T-cell (primary cell): ENCODE data around the gene ESPNL. TPM values are rescaled to one million over a fixed set of nuclear protein-coding genes. Genes with fewer than 3 reads are reported as not detected.
"Not testable (repeated sequence)": the region's sequence is repeated elsewhere in the genome, so short reads cannot be mapped to it uniquely, and the experiment has no call there.

Experiments
- ATAC-seq, 4 experiments: fragments of 200-7000 bp in 3 of 4; fragments of 150-1000 bp in 1 of 4; cut with Tn5 transposase; replicated peaks in 1 of 4; 1 replicate in 3 of 4; 2 replicates in 1 of 4; pipeline ENCODE4 v1.10.0; 2021; ENCODE audit warnings: moderate library complexity in 3 of 4, mild to moderate bottlenecking in 2 of 4, moderate number of reproducible peaks in 1 of 4
- CTCF ChIA-PET, 2 donors: fragments of 300-600 bp; sonication (Branson Sonifier 250); formaldehyde crosslinking; loops; one replicate each; lab custom pipeline; 2022; ENCODE audit warnings: antibody characterized with exemption in 2 of 2; lab: Charles Lee
- POLR2A ChIA-PET, 2 donors: fragments of 300-600 bp; sonication (Branson Sonifier 250); formaldehyde crosslinking; loops; one replicate each; lab custom pipeline; 2022; ENCODE audit warnings: antibody characterized with exemption in 2 of 2; lab: Charles Lee
- DNase-seq, 35 experiments: peaks; one replicate each; pipeline versions ENCODE4 v3.0.0 to v3.0.0-alpha.2; 2013 to 2023
- H3K27ac ChIP-seq: one replicate; pipeline ENCODE4 v1.5.1; 2013; ENCODE audit warnings: low read length
- H3K27me3 ChIP-seq, 2 experiments: replicated peaks in 1 of 2; 1 replicate in 1 of 2; 2 replicates in 1 of 2; pipeline versions ENCODE4 v1.6.1 to v1.7.0; 2013; ENCODE audit warnings: low read length in 1 of 2, mixed read lengths in 1 of 2; ENCODE audit not compliant: control insufficient read depth in 2 of 2, insufficient read depth in 2 of 2; ENCODE audit errors: extremely low read depth in 1 of 2
- H3K36me3 ChIP-seq, 2 donors: 1 replicate in 1 of 2; 2 replicates in 1 of 2; pipeline versions ENCODE4 v1.6.1 to v1.7.0; 2013; ENCODE audit warnings: low read length in 1 of 2; ENCODE audit not compliant: control insufficient read depth in 2 of 2, insufficient read depth in 1 of 2; ENCODE audit errors: extremely low read depth in 1 of 2
- H3K4me1 ChIP-seq, 2 experiments: 1 replicate in 1 of 2; 2 replicates in 1 of 2; pipeline versions ENCODE4 v1.6.1 to v1.7.0; 2013; ENCODE audit warnings: low read length in 2 of 2, mixed read lengths in 1 of 2; ENCODE audit not compliant: insufficient read depth in 2 of 2, control insufficient read depth in 1 of 2; ENCODE audit errors: extremely low read depth in 1 of 2
- H3K4me3 ChIP-seq, 2 donors: 1 replicate in 1 of 2; 2 replicates in 1 of 2; pipeline versions ENCODE4 v1.5.1 to v1.7.0; 2013; ENCODE audit warnings: mild to moderate bottlenecking in 2 of 2, low read length in 1 of 2, moderate library complexity in 1 of 2; ENCODE audit not compliant: control insufficient read depth in 1 of 2; ENCODE audit errors: extremely low read depth in 1 of 2
- H3K9me3 ChIP-seq: 2 replicates; pipeline ENCODE4 v1.7.0; 2013
- H3K27ac Mint-ChIP-seq, 2 donors: one replicate each; pipeline ENCODE4 v1.8.0; 2020 to 2021; ENCODE audit warnings: mild to moderate bottlenecking in 2 of 2, mixed read lengths in 2 of 2
- H3K27me3 Mint-ChIP-seq, 2 donors: one replicate each; pipeline ENCODE4 v1.8.0; 2021 to 2022; ENCODE audit warnings: mixed read lengths in 2 of 2
- H3K36me3 Mint-ChIP-seq: one replicate; pipeline ENCODE4 v1.8.0; 2021; ENCODE audit warnings: mixed read lengths
- H3K4me1 Mint-ChIP-seq, 3 donors: one replicate each; pipeline ENCODE4 v1.8.0; 2020 to 2022; ENCODE audit warnings: mixed read lengths in 3 of 3, mild to moderate bottlenecking in 1 of 3
- H3K4me3 Mint-ChIP-seq, 3 donors: one replicate each; pipeline ENCODE4 v1.8.0; 2020 to 2022; ENCODE audit warnings: mild to moderate bottlenecking in 3 of 3, mixed read lengths in 3 of 3, moderate library complexity in 3 of 3
- H3K9me3 Mint-ChIP-seq, 3 donors: one replicate each; pipeline ENCODE4 v1.8.0; 2020 to 2022; ENCODE audit warnings: mixed read lengths in 3 of 3
- WGBS: methylation state at CpG from one replicate; pipeline ENCODE4 v1.1.5; 2013; ENCODE audit warnings: missing lambda C conversion rate; ENCODE audit not compliant: insufficient coverage; 5-methylcytosine and 5-hydroxymethylcytosine counted together
- total RNA-seq, 35 experiments: library from RNA in 6 of 35; stranded (reverse) in 6 of 35; fragments of 120-200 nt in 1 of 35; gene quantifications; one replicate each; pipeline versions ENCODE4 v1.2.1 to v1.2.4 and lab custom pipeline; 2013 to 2026

ESPNL gene
- total RNA-seq, 5 donors from 2014 or later (not counting 1 experiment from before 2014, with no cell fraction given) = 0.10 to 0.44 (median 0.25) TPM; not detected in 2

DNA sequence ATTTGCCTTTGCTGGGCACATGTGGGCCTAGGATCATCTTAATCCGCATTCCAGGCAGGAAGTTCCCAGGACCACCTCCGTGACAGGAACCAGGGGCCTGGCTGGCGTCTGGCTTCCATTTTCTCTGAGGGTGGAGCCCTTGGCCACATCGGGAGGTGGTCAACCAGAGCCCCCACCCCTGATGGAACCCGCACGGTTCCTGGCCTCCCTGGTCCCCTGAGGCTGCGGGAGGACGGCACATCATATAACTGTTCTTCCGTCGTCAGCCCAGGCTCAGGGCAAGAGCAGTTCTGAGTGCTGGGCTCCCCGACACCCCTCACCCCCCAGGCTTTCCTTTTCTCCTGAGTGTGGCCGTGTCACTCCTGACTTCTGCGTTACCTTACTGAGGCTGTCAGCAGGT is 13.5 kb downstream of the ESPNL start:
- peaks cover 5 to 6% of the 10 kb centered on the region in 2 experiments for H3K4me1 ChIP-seq
- no peak for ATAC-seq
- Mint-ChIP-seq H3K4me3 (no peak overlapping the region), H3K27ac (no peak overlapping the region), H3K27me3 (peaks cover 0 to 6% of the 10 kb centered on the region in 2 donors), H3K4me1 (peaks cover 5 to 8% (median 7%) of the 10 kb centered on the region in 3 donors), H3K9me3 (peaks cover 6 to 15% (median 15%) of the 10 kb centered on the region in 3 donors), H3K36me3 (peaks cover 3% of the 10 kb centered on the region)
- ChIA-PET CTCF (no interaction called here), POLR2A (no interaction called here)
- no peak for DNase-seq
- no peak overlapping the region for H3K27ac ChIP-seq
- 92% methylated on average over 10 of the region's 13 CpGs for WGBS
- H3K4me3 ChIP-seq = no peak overlapping the region
- H3K36me3 ChIP-seq = no peaks in the 10 kb centered on the region
- H3K27me3 ChIP-seq = peaks cover 0 to 20% of the 10 kb centered on the region in 2 experiments
- H3K9me3 ChIP-seq = peaks cover 7% of the 10 kb centered on the region

DNA sequence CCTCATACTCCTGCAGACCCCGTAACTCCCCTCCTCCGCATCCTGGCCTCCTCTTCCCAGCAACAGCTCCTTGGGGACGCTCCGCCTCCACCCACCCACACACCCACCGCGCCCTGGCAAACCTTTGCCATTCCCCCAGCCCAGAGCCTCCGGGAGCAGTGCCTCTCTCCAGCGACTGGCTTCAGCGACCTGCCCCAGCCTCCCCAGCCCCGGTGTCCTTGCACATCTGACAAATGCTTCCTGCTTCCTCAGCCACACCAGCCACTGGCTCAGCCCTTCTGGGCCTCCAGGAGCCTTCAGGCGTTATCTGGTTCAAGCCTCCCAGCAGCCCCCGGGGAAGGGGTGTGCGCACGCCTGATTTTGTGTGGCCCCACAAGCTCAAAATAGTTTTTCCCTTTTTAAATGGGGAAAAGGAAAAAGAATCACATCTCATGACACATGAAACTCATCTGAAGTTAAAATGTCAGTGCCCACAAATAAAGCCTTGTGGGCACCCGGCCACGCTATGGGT is 14.2 kb downstream of the ESPNL start:
- ChIA-PET CTCF (no interaction called here), POLR2A (no interaction called here)
- H3K4me1 ChIP-seq = no peaks in the 10 kb centered on the region
- H3K4me3 ChIP-seq = no peak overlapping the region
- ATAC-seq (no peak), DNase-seq (no peak)
- Mint-ChIP-seq H3K4me3 (no peak overlapping the region), H3K27me3 (peaks cover 0 to 11% of the 10 kb centered on the region in 2 donors), H3K27ac (no peak overlapping the region), H3K4me1 (peaks cover 1 to 4% (median 2%) of the 10 kb centered on the region in 3 donors), H3K36me3 (peaks cover 3% of the 10 kb centered on the region), H3K9me3 (peaks cover 6 to 15% (median 15%) of the 10 kb centered on the region in 3 donors)
- peaks cover 7% of the 10 kb centered on the region for H3K9me3 ChIP-seq
- H3K27ac ChIP-seq = no peak overlapping the region
- no peaks in the 10 kb centered on the region for H3K36me3 ChIP-seq
- H3K27me3 ChIP-seq = peaks cover 0 to 19% of the 10 kb centered on the region in 2 experiments
- 79% methylated on average over 13 of the region's 16 CpGs for WGBS

DNA sequence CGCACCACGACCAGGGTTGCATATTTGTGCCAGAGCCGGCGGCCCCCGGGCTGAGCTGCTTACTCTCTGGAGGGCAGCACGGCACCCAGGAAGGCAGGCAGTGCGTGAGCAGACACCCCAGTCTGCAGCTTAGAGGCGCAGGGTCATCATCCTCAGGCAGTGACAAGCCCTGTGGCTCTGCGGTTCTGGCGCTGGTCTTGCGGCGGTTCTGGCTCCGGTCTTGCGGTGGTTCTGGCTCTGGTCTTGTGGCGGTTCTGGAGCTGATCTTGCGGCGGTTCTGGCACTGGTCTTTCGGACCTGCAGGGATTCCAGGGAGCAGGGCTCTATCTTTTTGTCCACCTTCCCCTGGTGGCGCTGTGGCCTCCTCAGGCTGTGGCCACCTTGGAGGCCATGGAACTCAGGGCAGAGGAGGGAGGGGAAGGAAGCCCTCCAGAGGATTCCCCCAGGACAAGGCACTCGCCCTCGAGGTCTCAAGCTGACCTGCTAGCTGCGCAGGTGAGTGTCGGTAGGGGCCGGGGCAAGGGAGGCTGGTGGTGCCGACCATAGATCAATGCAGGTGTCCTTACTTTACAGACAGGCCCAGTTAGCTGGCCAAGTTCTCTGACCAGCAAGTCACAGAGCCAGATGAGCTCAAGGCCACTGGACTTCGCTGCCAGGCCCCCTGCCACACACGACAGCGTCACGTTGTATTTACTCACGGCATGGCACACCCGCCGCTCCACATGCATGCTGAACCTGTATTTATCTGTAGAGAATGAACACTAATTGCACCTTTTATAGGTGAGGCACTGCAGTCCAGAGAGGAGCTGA is 14.9 kb downstream of the ESPNL start:
- Histone ChIP-seq H3K27ac (no peak overlapping the region), H3K9me3 (peaks cover 7% of the 10 kb centered on the region), H3K4me3 (no peak overlapping the region), H3K36me3 (no peaks in the 10 kb centered on the region), H3K4me1 (no peaks in the 10 kb centered on the region), H3K27me3 (peaks cover 0 to 26% of the 10 kb centered on the region in 2 experiments)
- peaks cover 3% of the 10 kb centered on the region for H3K36me3 Mint-ChIP-seq
- no peak overlapping the region for H3K27ac Mint-ChIP-seq
- DNase-seq (no peak), ATAC-seq (no peak)
- WGBS = 89% methylated on average over 29 of the region's 32 CpGs
- ChIA-PET POLR2A (no interaction called here), CTCF (interaction anchor here in 1 of 2 donors (0.8 kb wide), 1 partner anchor 24 kb away, joined by 3 read pairs; no protein-coding TSS in a partner anchor)
- H3K9me3 Mint-ChIP-seq = peaks cover 6 to 15% (median 15%) of the 10 kb centered on the region in 3 donors
- no peaks in the 10 kb centered on the region for H3K4me1 Mint-ChIP-seq
- H3K27me3 Mint-ChIP-seq = peaks cover 0 to 11% of the 10 kb centered on the region in 2 donors
- H3K4me3 Mint-ChIP-seq = no peak overlapping the region

DNA sequence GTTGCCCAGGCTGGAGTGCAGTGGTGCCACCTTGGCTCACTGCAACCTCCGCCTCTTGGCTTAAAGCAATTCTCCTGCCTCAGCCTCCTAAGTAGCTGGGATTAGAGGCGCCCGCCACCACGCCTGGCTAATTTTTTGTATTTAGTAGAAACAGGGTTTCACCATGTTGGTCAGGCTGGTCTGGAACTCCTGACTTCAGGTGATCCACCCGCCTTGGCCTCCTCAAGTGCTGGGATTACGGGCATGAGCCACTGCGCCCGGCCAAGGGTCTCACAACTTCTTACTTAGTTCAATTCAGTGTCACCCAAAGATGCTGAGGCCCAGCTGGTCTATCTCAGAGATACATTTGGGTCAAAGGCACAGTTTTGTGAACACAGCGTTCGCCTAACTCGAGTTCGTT is 15.6 kb downstream of the ESPNL start:
- CTCF ChIA-PET = interaction anchor here in 1 of 2 donors (0.8 kb wide), 1 partner anchor 24 kb away, joined by 3 read pairs; no protein-coding TSS in a partner anchor
- H3K36me3 Mint-ChIP-seq, ATAC-seq, H3K4me1 Mint-ChIP-seq, H3K27ac Mint-ChIP-seq, DNase-seq, H3K9me3 ChIP-seq, H3K27ac ChIP-seq, H3K4me3 ChIP-seq, H3K4me1 ChIP-seq, POLR2A ChIA-PET, H3K36me3 ChIP-seq, H3K4me3 Mint-ChIP-seq: not testable (repeated sequence)
- 91% methylated on average over 11 of the region's 12 CpGs for WGBS
- Mint-ChIP-seq H3K27me3 (peaks cover 0 to 11% of the 10 kb centered on the region in 2 donors), H3K9me3 (peaks cover 6 to 15% (median 15%) of the 10 kb centered on the region in 3 donors)
- H3K27me3 ChIP-seq = peaks cover 0 to 33% of the 10 kb centered on the region in 2 experiments

DNA sequence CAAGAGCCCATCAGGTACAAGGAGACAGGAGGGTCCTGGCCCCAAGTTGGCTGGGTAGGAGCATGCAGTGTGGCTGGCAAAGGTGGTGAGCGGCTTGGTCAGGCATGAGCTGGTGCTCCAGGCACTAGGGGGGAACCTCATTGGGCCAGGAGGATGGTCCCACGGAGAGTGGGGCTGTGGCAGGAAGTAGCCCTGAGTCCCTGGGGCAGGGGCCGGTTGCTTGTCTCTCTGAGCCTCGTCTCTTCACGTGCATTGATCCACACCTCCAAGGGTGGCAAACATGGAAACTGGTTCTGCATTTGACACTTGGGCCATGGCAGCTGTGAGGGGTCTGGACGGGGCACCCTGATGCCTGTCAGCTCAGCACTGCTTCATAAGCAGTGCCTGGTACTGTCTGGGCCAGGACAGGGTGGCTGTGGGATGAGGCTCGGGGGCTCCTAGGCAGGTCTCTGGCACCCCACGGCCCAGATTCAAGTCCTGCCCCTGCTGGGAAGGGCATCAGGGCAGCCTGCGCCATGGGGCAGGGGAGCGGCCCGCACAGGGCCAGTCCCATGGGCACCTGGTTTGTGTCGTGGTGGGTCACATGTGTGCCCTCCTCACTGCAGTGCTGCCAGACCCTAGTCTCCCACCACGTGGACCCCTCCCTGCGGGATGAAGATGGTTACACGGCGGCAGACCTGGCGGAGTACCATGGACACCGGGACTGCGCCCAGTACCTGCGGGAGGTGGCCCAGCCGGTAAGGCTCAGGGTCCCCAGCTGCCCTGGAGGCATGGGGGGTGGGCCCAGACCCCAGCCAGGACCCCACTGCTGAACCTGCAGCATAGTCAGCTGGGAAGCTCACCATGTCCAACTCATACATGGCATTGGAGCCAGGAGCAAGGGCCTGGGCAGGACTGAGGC is 16.4 kb downstream of the ESPNL start:
- Mint-ChIP-seq H3K4me1 (no peaks in the 10 kb centered on the region), H3K9me3 (peaks cover 6 to 15% (median 13%) of the 10 kb centered on the region in 3 donors), H3K4me3 (no peak overlapping the region), H3K36me3 (peaks cover 3% of the 10 kb centered on the region), H3K27ac (no peak overlapping the region), H3K27me3 (peaks cover 0 to 11% of the 10 kb centered on the region in 2 donors)
- DNase-seq = no peak
- CTCF ChIA-PET = interaction anchor here in 1 of 2 donors (0.8 kb wide), 1 partner anchor 23 kb away, joined by 3 read pairs; no protein-coding TSS in a partner anchor
- Histone ChIP-seq H3K36me3 (no peaks in the 10 kb centered on the region), H3K9me3 (peaks cover 7% of the 10 kb centered on the region), H3K27me3 (peaks cover 0 to 38% of the 10 kb centered on the region in 2 experiments), H3K4me3 (no peak overlapping the region), H3K27ac (no peak overlapping the region), H3K4me1 (no peaks in the 10 kb centered on the region)
- POLR2A ChIA-PET = no interaction called here
- WGBS = 89% methylated on average over 21 of the region's 21 CpGs
- no peak for ATAC-seq
